ENCODE results near the gene SLC6A20.

- no peak for TF ChIP-seq CTCF (conservative IDR thresholded peaks at IDR 0.05; ENCODE audit: low read length)
- TF ChIP-seq EZH2phosphoT487 (IDR thresholded peaks at IDR 0.05; ENCODE audit: borderline replicate concordance, low read depth, low read length), result no peak
These were observed 18.0 kb upstream of the SLC6A20 start for GRCh38 chr3:45814322-45814721.

Data from OCI-LY7 (cell line).